SK-N-SH (cell line): Measurements from ENCODE around the gene TBC1D21. TPM values are rescaled to one million over a fixed set of nuclear protein-coding genes. Genes with fewer than 3 reads are reported as not detected.

Experiments
- CTCF ChIA-PET: fragments of 300-600, 350-600 bp; formaldehyde crosslinking; extraction: SDS; loops from one replicate; lab custom pipeline; 2021; lab: Yijun Ruan, JAX
- POLR2A ChIA-PET: fragments of 350-600 bp; sonication (Branson Sonifier 250); formaldehyde crosslinking; extraction: SDS; loops from one replicate; lab custom pipeline; 2020; ENCODE audit warnings: antibody characterized with exemption, inconsistent platforms; lab: Yijun Ruan, JAX
- DNase-seq: peaks from one replicate; pipeline ENCODE4 v3.0.0; 2012
- H2AFZ ChIP-seq: fragments of 200-600 bp; sonication (generic); 2 replicates; pipeline ENCODE4 v1.8.1; 2016; ENCODE audit warnings: antibody characterized with exemption, mild to moderate bottlenecking, low read depth
- H3F3A ChIP-seq: fragments of 200-600 bp; sonication (generic); replicated peaks from 2 replicates; pipeline ENCODE3; 2016; ENCODE audit warnings: antibody characterized with exemption, mild to moderate bottlenecking; ENCODE audit not compliant: insufficient read depth
- H3K27ac ChIP-seq, 2 experiments: fragments of 200-500 bp in 1 of 2; fragments of 200-600 bp in 1 of 2; sonication (Bioruptor generic) in 1 of 2; sonication (generic), shearing (Covaris generic) in 1 of 2; 2 replicates each; pipeline versions ENCODE4 v1.5.1 to v1.6.1; 2014 to 2016; ENCODE audit warnings: low read depth in 2 of 2, inconsistent platforms in 1 of 2, low read length in 1 of 2, mild to moderate bottlenecking in 1 of 2, mixed read lengths in 1 of 2
- H3K27me3 ChIP-seq: fragments of 200-600 bp; sonication (generic), shearing (Covaris generic); 2 replicates; pipeline ENCODE4 v1.6.1; 2016; ENCODE audit warnings: mixed run types; ENCODE audit not compliant: insufficient read depth
- H3K36me3 ChIP-seq, 2 experiments: fragments of 200-500 bp in 1 of 2; fragments of 200-600 bp in 1 of 2; sonication (Bioruptor generic) in 1 of 2; sonication (generic) in 1 of 2; replicated peaks in 1 of 2; 2 replicates each; pipeline versions ENCODE3 to v1.5.1; 2014 to 2016; ENCODE audit warnings: low read length in 1 of 2, mild to moderate bottlenecking in 1 of 2; ENCODE audit not compliant: insufficient read depth in 2 of 2, control insufficient read depth in 1 of 2
- H3K4me1 ChIP-seq, 2 experiments: fragments of 200-500 bp in 1 of 2; fragments of 200-600 bp in 1 of 2; sonication (Bioruptor generic) in 1 of 2; sonication (generic), shearing (Covaris generic) in 1 of 2; 2 replicates each; pipeline versions ENCODE4 v1.5.1 to v1.6.1; 2014 to 2016; ENCODE audit warnings: low read depth in 1 of 2, low read length in 1 of 2, mixed run types in 1 of 2; ENCODE audit not compliant: insufficient read depth in 2 of 2, control insufficient read depth in 1 of 2
- H3K4me2 ChIP-seq: fragments of 200-600 bp; sonication (generic), shearing (Covaris generic); 2 replicates; pipeline ENCODE4 v1.6.1; 2017; ENCODE audit warnings: mixed run types
- H3K4me3 ChIP-seq, 2 experiments: fragments of 200-500 bp in 1 of 2; fragments of 200-600 bp in 1 of 2; sonication (Bioruptor generic) in 1 of 2; sonication (generic), shearing (Covaris generic) in 1 of 2; 2 replicates each; pipeline versions ENCODE4 v1.5.1 to v1.8.1; 2014 to 2016; ENCODE audit warnings: low read depth in 2 of 2, inconsistent platforms in 1 of 2, low read length in 1 of 2, mild to moderate bottlenecking in 1 of 2, mixed read lengths in 1 of 2, moderate library complexity in 1 of 2
- H3K79me2 ChIP-seq: fragments of 200-600 bp; sonication (generic); 2 replicates; pipeline ENCODE4 v1.8.1; 2017; ENCODE audit warnings: mild to moderate bottlenecking; ENCODE audit not compliant: insufficient read depth
- H3K9ac ChIP-seq: fragments of 200-600 bp; sonication (generic); 2 replicates; pipeline ENCODE4 v1.6.1; 2017; ENCODE audit warnings: mixed run types
- H3K9me2 ChIP-seq: fragments of 200-600 bp; sonication (generic); 2 replicates; pipeline ENCODE4 v1.6.1; 2017; ENCODE audit warnings: mixed run types
- H3K9me3 ChIP-seq: fragments of 200-600 bp; sonication (generic); 2 replicates; pipeline ENCODE4 v1.6.1; 2017; ENCODE audit warnings: mixed run types, mild to moderate bottlenecking, moderate library complexity
- H4K20me1 ChIP-seq: fragments of 200-600 bp; sonication (generic); 2 replicates; pipeline ENCODE4 v1.6.1; 2017; ENCODE audit warnings: mild to moderate bottlenecking, mixed run types; ENCODE audit not compliant: insufficient read depth
- CTCF ChIP-seq: fragments of 200-600 bp; sonication (generic); IDR thresholded peaks from 2 replicates; pipeline ENCODE4 v1.6.1; 2017; ENCODE audit warnings: antibody characterized with exemption, mild to moderate bottlenecking, moderate library complexity
- ELF1 ChIP-seq: IDR thresholded peaks from 2 replicates; pipeline ENCODE4 v1.4.0; 2012
- GABPA ChIP-seq: IDR thresholded peaks from 2 replicates; pipeline ENCODE4 v1.4.0; 2012; ENCODE audit warnings: low read depth, mild to moderate bottlenecking
- MXI1 ChIP-seq: IDR thresholded peaks from 2 replicates; pipeline ENCODE4 v1.6.1; 2012; ENCODE audit warnings: mild to moderate bottlenecking, low read depth, low read length, improper control_type of control experiment
- NFIC ChIP-seq: IDR thresholded peaks from 2 replicates; pipeline ENCODE4 v1.4.0; 2012; ENCODE audit warnings: borderline replicate concordance
- PBX3 ChIP-seq: IDR thresholded peaks from 2 replicates; pipeline ENCODE4; 2012
- REST ChIP-seq: IDR thresholded peaks from 2 replicates; pipeline ENCODE4 v1.6.1; 2012; ENCODE audit warnings: mild to moderate bottlenecking, low read depth, low read length, moderate library complexity
- TEAD4 ChIP-seq: IDR thresholded peaks from 2 replicates; pipeline ENCODE4 v1.4.0; 2012; ENCODE audit warnings: mild to moderate bottlenecking, borderline replicate concordance; ENCODE audit not compliant: insufficient read depth
- WGBS: methylation state at CpG from one replicate; pipeline ENCODE4 v1.1.6; 2017; ENCODE audit warnings: low lambda C conversion rate; 5-methylcytosine and 5-hydroxymethylcytosine counted together
- polyA plus RNA-seq, 3 experiments: library from polyadenylated mRNA; depleted of rRNA; stranded (reverse); fragments of >200 nt; gene quantifications; 2 replicates each; pipeline ENCODE4 v1.2.3, GENCODE V29; 2012

Gene TBC1D21
- polyA plus RNA-seq, 1 of the 3 experiments (the other 2 are of a cell fraction): not detected

GRCh38 chr15:73832657-73833056 is 40.7 kb upstream of the TBC1D21 start:
- no peaks in the 10 kb centered on the region for H3K36me3 ChIP-seq
- H3K9me3 ChIP-seq: no peaks in the 10 kb centered on the region
- H3K4me2 ChIP-seq: no peak overlapping the region
- H3K27me3 ChIP-seq: peaks cover 11% of the 10 kb centered on the region; the same call in 1 of the 2 replicates
- no peak overlapping the region for H3K9ac ChIP-seq
- no peak overlapping the region for H3K27ac ChIP-seq
- ChIA-PET CTCF (interaction anchor here (0.9 to 1.4 kb wide), 2 partner anchors 79 to 127 kb away, joined by 3 read pairs; no protein-coding TSS in a partner anchor), POLR2A (no interaction called here)
- peaks cover 0 to 33% of the 10 kb centered on the region in 2 experiments; a peak in 1 of 4 replicates for H3K4me1 ChIP-seq
- H3K4me3 ChIP-seq: no peak overlapping the region
- no peaks in the 10 kb centered on the region for H3K79me2 ChIP-seq
- H4K20me1 ChIP-seq: no peaks in the 10 kb centered on the region
- DNase-seq: no peak
- TF ChIP-seq MXI1 (no peak), REST (peak; percentile 89), TEAD4 (no peak), ELF1 (no peak), PBX3 (no peak), GABPA (no peak)
- H3K9me2 ChIP-seq: no peaks in the 10 kb centered on the region
- H2AFZ ChIP-seq: no peak overlapping the region
- no peaks in the 10 kb centered on the region for H3F3A ChIP-seq
- WGBS: 86% methylated on average over 1 of the region's 1 CpG

- Histone ChIP-seq H3K4me3 (no peak overlapping the region), H3F3A (no peaks in the 10 kb centered on the region), H3K27me3 (peaks cover 35% of the 10 kb centered on the region), H2AFZ (no peak overlapping the region), H3K9ac (no peak overlapping the region), H3K9me2 (no peaks in the 10 kb centered on the region), H3K27ac (no peak overlapping the region), H3K4me1 (peaks cover 0 to 51% of the 10 kb centered on the region in 2 experiments; a peak in 1 of 4 replicates), H4K20me1 (no peaks in the 10 kb centered on the region), H3K36me3 (no peaks in the 10 kb centered on the region), H3K4me2 (no peak overlapping the region), H3K79me2 (no peaks in the 10 kb centered on the region), H3K9me3 (no peaks in the 10 kb centered on the region)
- POLR2A ChIA-PET: no interaction called here
- CTCF ChIA-PET: interaction anchor here (1.2 to 4.1 kb wide), 4 partner anchors 15 to 120 kb away, joined by 3 to 21 read pairs (median 4); partner anchors contain the start of gene TBC1D21
- TF ChIP-seq CTCF (no peak), NFIC (no peak)
- no peak for DNase-seq
- 29% methylated on average over 1 of the region's 3 CpGs for WGBS
These were observed 36.5 kb upstream of the TBC1D21 start for GRCh38 chr15:73836845-73837244.
